ENCODE measurements around the gene YPEL2. TPM values are rescaled to one million over a fixed set of nuclear protein-coding genes. Genes with fewer than 3 reads are reported as not detected.

The YPEL2 gene
- total RNA-seq = 1 to 10 TPM; 3.3 to 8.9 TPM

GRCh38 chr17:59331129-59331928 is at the start of gene YPEL2:
Gene YPEL2 (plus strand): TSS chr17:59331655. CDS start chr17:59353410, 21,755 bp downstream.

Small RNAs within 50 kb of the gene (small RNA-seq; reads per million reads assigned to genes)
- 0 to 0.35 reads per million in 2 donors for gene MIR4729

Other genes starting within 250 kb of the YPEL2 start
- gene TRIM37, start 224.8 kb upstream of the YPEL2 start, total RNA-seq = 10 to 100 TPM; 35.1 to 37.6 TPM
- gene SKA2, start 176.5 kb upstream of the YPEL2 start, total RNA-seq = 10 to 100 TPM; 53.0 to 59.3 TPM
- gene PRR11, start 175.9 kb upstream of the YPEL2 start, total RNA-seq = 100 to 1,000 TPM in 1 of 2 donors, 10 to 100 TPM in 1; 25.3 to 474 TPM
- 10 to 100 TPM; 33.6 to 34.1 TPM for gene SMG8, start 121.6 kb upstream of the YPEL2 start, total RNA-seq
- 1 to 10 TPM; 2.0 to 2.1 TPM for gene GDPD1, start 111.1 kb upstream of the YPEL2 start, total RNA-seq
- 10 to 100 TPM; 32.0 to 38.6 TPM for gene DHX40, start 234.0 kb downstream of the YPEL2 start, total RNA-seq

Measured in melanocyte of skin (primary cell).